ENCODE measurements around the gene ADRM1. TPM values are rescaled to one million over a fixed set of nuclear protein-coding genes. Genes with fewer than 3 reads are reported as not detected.

Gene ADRM1
- total and polyA plus RNA-seq, 8 donors: 30.0 to 96.9 (median 43.5) TPM

DNA sequence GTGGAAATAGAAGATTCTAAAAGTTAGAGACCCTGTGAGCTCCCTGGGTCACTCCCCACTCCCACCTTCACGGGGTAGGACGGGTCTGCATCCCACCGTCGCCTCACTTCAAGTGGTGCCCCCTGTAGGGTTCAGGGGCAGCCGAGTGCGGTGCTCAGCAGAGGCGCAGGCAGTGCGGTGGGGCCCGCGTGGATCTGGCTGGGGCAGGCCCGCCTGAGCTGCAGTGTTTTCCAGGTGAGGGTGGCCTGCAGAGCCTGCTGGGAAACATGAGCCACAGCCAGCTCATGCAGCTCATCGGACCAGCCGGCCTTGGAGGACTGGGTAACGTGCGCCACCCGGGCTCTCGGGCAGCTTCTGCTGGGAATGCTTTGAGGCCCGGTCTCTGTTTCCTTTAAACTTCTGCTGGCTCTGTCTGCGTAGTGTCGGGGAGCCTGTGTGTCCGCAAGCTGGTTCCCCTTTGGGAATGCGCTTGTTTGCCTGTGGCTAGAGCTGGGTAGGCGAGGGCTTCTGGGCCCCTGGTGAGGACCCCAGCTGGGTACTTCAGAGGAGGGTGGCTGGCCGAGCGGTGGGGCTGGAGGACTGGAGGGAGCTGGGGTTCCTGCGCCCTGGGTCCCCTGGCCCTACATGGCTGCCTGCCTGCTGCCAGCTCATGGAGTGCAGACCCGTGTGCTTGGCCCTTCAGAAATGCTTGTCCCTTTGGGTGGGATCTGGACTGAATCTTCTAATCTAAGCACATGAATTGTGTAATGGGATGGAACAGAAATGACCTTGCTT, 3.8 kb downstream of the ADRM1 start:
- no peak for ATAC-seq
- Histone ChIP-seq H3K27me3 (no peaks in the 10 kb centered on the region), H3K36me3 (peaks cover 0 to 76% of the 10 kb centered on the region in 2 donors), H3K27ac (no peak overlapping the region), H3K9me3 (no peaks in the 10 kb centered on the region), H3K4me1 (peaks cover 16 to 30% of the 10 kb centered on the region in 2 donors), H3K4me3 (no peak overlapping the region)
- no peak for DNase-seq
- TF ChIP-seq, protein P1, sequence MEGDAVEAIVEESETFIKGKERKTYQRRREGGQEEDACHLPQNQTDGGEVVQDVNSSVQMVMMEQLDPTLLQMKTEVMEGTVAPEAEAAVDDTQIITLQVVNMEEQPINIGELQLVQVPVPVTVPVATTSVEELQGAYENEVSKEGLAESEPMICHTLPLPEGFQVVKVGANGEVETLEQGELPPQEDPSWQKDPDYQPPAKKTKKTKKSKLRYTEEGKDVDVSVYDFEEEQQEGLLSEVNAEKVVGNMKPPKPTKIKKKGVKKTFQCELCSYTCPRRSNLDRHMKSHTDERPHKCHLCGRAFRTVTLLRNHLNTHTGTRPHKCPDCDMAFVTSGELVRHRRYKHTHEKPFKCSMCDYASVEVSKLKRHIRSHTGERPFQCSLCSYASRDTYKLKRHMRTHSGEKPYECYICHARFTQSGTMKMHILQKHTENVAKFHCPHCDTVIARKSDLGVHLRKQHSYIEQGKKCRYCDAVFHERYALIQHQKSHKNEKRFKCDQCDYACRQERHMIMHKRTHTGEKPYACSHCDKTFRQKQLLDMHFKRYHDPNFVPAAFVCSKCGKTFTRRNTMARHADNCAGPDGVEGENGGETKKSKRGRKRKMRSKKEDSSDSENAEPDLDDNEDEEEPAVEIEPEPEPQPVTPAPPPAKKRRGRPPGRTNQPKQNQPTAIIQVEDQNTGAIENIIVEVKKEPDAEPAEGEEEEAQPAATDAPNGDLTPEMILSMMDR (IDR thresholded peaks at IDR 0.05): no peak
- intact Hi-C loops (cut with DNase I): loop anchor here in 1 of 2 donors (10.0 kb wide), 1 partner anchor 68 kb away; no protein-coding TSS in a partner anchor

DNA sequence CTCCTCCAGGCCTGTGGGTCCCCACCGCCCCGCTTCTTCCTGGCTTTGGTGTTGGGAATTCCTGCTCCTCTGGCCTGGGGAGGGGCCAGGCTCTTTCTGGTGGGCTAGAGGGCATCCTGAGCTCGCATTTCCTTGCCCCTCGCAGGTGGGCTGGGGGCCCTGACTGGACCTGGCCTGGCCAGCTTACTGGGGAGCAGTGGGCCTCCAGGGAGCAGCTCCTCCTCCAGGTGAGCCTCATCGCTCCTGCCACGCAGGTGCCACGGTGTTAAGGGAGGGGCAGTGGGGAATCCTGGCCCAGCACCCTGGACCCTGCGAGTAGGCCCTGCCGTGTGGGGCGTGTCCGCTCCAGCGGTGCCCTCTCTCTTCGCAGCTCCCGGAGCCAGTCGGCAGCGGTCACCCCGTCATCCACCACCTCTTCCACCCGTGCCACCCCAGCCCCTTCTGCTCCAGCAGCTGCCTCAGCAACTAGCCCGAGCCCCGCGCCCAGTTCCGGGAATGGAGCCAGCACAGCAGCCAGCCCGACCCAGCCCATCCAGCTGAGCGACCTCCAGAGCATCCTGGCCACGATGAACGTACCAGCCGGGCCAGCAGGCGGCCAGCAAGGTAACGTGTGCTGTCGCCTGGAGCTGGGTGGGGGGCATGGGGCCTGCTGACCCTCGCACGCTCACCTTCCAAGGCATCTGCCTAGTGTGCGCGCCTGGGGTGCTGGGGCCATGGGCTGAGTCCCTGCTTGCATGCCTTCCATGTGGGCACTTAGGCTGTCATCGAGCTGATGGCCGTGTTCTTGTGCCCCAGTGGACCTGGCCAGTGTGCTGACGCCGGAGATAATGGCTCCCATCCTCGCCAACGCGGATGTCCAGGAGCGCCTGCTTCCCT, 4.7 kb downstream of the ADRM1 start:
- Histone ChIP-seq H3K4me3 (no peak overlapping the region), H3K9me3 (no peaks in the 10 kb centered on the region), H3K27ac (no peak overlapping the region), H3K36me3 (peaks cover 0 to 85% of the 10 kb centered on the region in 2 donors), H3K4me1 (peaks cover 16 to 29% of the 10 kb centered on the region in 2 donors), H3K27me3 (no peaks in the 10 kb centered on the region)
- intact Hi-C loops (cut with DNase I): loop anchor here in 1 of 2 donors (10.0 kb wide), 1 partner anchor 67 kb away; no protein-coding TSS in a partner anchor
- no peak for DNase-seq
- TF ChIP-seq, protein P1 (IDR thresholded peaks at IDR 0.05): no peak
- ATAC-seq: no peak

DNA sequence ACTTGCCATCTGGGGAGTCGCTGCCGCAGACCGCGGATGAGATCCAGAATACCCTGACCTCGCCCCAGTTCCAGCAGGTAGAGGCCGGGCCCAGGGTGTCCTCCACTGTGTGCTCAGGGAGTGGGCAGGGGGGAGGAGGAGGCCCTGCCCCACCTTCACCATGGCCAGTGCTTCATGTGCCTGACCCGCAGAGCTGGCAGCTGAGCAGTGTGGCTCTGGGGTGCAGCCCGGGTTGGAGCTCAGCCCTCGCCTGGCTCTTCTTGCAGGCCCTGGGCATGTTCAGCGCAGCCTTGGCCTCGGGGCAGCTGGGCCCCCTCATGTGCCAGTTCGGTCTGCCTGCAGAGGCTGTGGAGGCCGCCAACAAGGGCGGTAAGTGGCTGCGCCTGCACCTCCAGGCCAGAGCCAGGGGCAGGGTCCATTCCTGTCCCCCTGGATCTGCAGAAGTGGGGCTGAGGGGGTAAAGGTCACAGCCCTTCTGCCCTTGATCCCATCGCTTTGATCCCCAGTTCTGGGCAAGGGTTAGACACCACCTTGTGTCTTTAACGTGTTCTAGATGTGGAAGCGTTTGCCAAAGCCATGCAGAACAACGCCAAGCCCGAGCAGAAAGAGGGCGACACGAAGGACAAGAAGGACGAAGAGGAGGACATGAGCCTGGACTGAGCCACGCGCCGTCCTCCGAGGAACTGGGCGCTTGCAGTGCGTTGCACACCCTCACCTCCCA, 5.5 kb downstream of the ADRM1 start:
- H3K4me3 ChIP-seq: no peak overlapping the region
- peaks cover 16 to 28% of the 10 kb centered on the region in 2 donors for H3K4me1 ChIP-seq
- intact Hi-C loops (cut with DNase I): loop anchor here in 1 of 2 donors (10.0 kb wide), 1 partner anchor 67 kb away; no protein-coding TSS in a partner anchor
- H3K9me3 ChIP-seq: no peaks in the 10 kb centered on the region
- H3K36me3 ChIP-seq: peaks cover 0 to 93% of the 10 kb centered on the region in 2 donors
- ATAC-seq: no peak
- TF ChIP-seq, protein P1 (IDR thresholded peaks at IDR 0.05): no peak
- DNase-seq: no peak
- H3K27me3 ChIP-seq: no peaks in the 10 kb centered on the region
- H3K27ac ChIP-seq: no peak overlapping the region

DNA sequence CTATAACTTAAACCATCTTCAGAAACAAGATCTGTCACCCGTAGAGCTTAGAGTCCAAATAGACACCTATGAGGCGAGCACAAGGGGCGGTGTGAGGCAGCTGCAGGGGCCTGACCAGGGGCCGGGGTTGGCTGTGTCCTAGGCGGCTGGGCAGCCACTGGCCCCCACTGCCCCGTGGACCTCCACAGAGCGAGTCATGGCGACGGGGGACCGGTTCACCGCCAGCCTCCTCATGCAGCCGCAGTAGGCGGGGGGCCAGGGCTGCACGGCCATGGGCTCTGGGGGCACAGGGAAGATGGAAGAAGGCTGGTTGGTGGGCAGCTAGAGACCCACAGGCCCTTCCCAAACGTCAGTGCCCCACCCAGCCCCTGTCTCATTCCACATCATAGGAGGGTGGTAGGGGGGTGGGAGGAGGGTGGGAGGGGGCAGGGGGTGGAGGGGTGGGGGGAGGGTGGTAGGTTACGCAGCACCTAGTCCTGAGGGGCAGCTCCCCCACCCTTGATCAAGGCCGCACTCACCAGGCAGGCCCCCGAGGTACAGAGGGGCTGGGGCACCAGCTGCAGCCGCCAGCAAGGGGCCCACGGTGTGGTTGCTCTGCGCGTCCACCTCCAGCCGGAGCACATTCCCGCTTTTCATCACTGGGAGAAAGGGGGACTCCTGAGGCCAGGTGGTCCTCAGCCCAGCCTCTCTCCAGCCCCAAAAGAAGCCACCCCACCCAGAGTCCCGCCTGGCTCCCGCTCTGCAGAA, 6.6 kb downstream of the ADRM1 start:
- Histone ChIP-seq H3K9me3 (no peaks in the 10 kb centered on the region), H3K27me3 (no peaks in the 10 kb centered on the region), H3K36me3 (peaks cover 0 to 95% of the 10 kb centered on the region in 2 donors), H3K4me1 (peaks cover 12 to 17% of the 10 kb centered on the region in 2 donors), H3K27ac (no peak overlapping the region), H3K4me3 (no peak overlapping the region)
- intact Hi-C loops (cut with DNase I): loop anchor here in 1 of 2 donors (10.0 kb wide), 1 partner anchor 65 kb away; no protein-coding TSS in a partner anchor
- no peak for DNase-seq
- no peak for ATAC-seq
- TF ChIP-seq, protein P1 (IDR thresholded peaks at IDR 0.05): no peak

Measured in left lung (tissue), 10 donors.